ENCODE data around the gene KRT3. TPM values are rescaled to one million over a fixed set of nuclear protein-coding genes. Genes with fewer than 3 reads are reported as not detected.

Gene KRT3
- total and polyA plus RNA-seq, 7 experiments from 2014 or later, result not detected

DNA sequence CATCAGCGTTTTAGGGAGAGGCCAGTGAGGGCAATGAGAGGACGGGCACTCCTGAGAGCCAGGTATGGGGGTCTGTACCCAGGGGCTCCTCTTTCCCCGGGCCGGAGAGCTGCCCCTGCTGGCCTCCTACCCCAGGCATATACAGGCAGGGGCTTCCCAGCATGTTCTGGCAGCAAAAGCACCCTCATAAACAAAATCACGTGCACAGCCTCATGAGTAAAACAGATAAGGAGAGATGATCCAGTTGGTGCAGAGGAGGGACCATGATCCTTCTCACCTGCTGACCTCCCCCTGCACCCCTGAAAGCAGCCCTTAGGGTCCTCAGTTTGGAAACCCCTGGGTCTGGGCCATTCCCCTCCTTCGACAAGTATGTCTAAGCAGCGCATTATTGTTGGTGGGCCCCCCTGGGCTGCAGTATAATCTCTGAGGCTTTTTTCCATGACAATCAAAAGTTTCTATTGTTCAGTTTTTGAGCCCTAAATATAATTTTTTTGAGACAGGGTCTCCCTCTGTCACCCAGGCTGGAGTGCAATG is 23.0 kb upstream of the KRT3 start:
- no peaks in the 10 kb centered on the region for H3K36me3 ChIP-seq (ENCODE audit: control insufficient read depth in 2 of 3, insufficient read depth in 3 of 3, low read length in 3 of 3)
- no peak for ATAC-seq
- ChIA-PET POLR2A (no interaction called here), CTCF (interaction anchor here (0.6 to 1.0 kb wide), 2 partner anchors 233 to 438 kb away, joined by 3 to 5 read pairs; no protein-coding TSS in a partner anchor)
- H3K4me3 ChIP-seq (ENCODE audit: low read length), result no peak overlapping the region
- no peak overlapping the region for H3K4me3 Mint-ChIP-seq
- no peak for DNase-seq
- peaks cover 0 to 5% (median 0%) of the 10 kb centered on the region in 5 donors for H3K27me3 Mint-ChIP-seq
- peaks cover 0 to 2% (median 0%) of the 10 kb centered on the region in 11 donors for H3K9me3 Mint-ChIP-seq
- no peaks in the 10 kb centered on the region for H3K27me3 ChIP-seq (ENCODE audit: control insufficient read depth in 2 of 2, insufficient read depth in 2 of 2, low read length in 2 of 2)
- H3K27ac ChIP-seq (ENCODE audit: low read depth, low read length), result no peak overlapping the region
- peaks cover 6 to 35% (median 15%) of the 10 kb centered on the region in 7 donors for H3K4me1 Mint-ChIP-seq
- H3K27ac Mint-ChIP-seq, result no peak overlapping the region
- H3K36me3 Mint-ChIP-seq, result no peaks in the 10 kb centered on the region
- H3K4me1 ChIP-seq (ENCODE audit: control insufficient read depth in 2 of 2, insufficient read depth in 2 of 2, low read length in 2 of 2), result peaks cover 0 to 14% of the 10 kb centered on the region in 2 donors
- intact Hi-C loops (cut with micrococcal nuclease), result no loop called here
- no peaks in the 10 kb centered on the region for H3K9me3 ChIP-seq (ENCODE audit: control insufficient read depth in 2 of 3, low read length in 3 of 3)

DNA sequence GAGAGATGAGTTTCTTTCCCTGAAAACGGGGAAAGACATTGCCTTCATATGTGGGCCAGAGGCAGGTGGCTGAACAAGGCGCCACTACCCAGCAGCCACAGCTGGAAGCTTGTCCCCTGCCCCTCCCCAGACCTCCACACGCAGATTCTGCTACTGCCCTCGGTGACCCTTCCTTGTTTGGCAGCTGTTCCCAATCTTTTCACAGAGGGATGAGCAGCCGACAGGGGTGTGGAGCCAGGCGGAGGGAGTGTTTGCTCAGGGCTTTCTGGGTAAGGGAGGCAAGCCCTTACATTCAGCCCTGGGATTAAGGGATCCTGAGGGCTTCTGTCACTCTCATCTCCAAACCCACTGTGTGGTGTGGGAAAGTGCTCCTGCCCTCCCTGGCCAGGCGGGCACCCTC is 22.5 kb upstream of the KRT3 start:
- H3K9me3 ChIP-seq (ENCODE audit: control insufficient read depth in 2 of 3, low read length in 3 of 3), result no peaks in the 10 kb centered on the region

DNA sequence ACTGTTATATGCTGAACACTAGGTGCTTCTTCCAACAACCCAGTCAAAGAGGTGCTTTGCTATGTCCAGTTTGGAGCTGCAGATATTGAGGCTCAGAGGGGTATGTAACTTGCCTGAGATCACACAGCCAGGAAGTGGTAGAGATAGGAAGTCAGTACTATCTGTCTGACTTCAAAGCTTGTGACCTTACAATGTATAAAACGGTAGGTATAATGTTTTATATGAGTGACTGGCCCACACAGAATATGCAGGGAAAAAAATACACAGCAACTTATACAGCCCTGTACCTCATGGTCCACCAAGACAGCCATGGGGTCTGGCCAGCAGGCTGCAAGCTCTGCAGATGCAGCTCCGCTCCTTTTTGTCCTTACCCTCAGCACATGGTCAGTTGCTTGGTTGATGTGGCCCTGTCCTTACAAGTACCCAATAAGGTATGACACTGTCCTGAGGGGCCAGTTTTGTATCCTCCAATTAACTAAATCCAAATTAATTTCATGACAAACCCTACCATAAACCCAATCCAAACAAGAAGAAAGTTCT is 21.9 kb upstream of the KRT3 start:
- peaks cover 0 to 14% of the 10 kb centered on the region in 2 donors for H3K4me1 ChIP-seq (ENCODE audit: control insufficient read depth in 2 of 2, insufficient read depth in 2 of 2, low read length in 2 of 2)
- H3K4me3 ChIP-seq (ENCODE audit: low read length), result no peak overlapping the region
- DNase-seq (peak in 4 of 9 donors; percentile 11 to 26 (median 15)), ATAC-seq (no peak)
- ChIA-PET POLR2A (interaction anchor here (0.6 kb wide), 1 partner anchor 8 kb away, joined by 3 read pairs; no protein-coding TSS in a partner anchor), CTCF (no interaction called here)
- Mint-ChIP-seq H3K27me3 (peaks cover 0 to 5% (median 0%) of the 10 kb centered on the region in 5 donors), H3K36me3 (no peaks in the 10 kb centered on the region), H3K9me3 (peaks cover 0 to 2% (median 0%) of the 10 kb centered on the region in 11 donors), H3K27ac (peak overlapping the region in 4 of 9 donors; percentile 2 to 84 (median 44)), H3K4me1 (peaks cover 6 to 35% (median 15%) of the 10 kb centered on the region in 7 donors), H3K4me3 (peak overlapping the region in 6 of 10 donors; percentile 6 to 61 (median 40))
- intact Hi-C loops (cut with micrococcal nuclease), result no loop called here
- H3K27ac ChIP-seq (ENCODE audit: low read depth, low read length), result no peak overlapping the region
- H3K36me3 ChIP-seq (ENCODE audit: control insufficient read depth in 2 of 3, insufficient read depth in 3 of 3, low read length in 3 of 3), result no peaks in the 10 kb centered on the region
- no peaks in the 10 kb centered on the region for H3K27me3 ChIP-seq (ENCODE audit: control insufficient read depth in 2 of 2, insufficient read depth in 2 of 2, low read length in 2 of 2)
- H3K9me3 ChIP-seq (ENCODE audit: control insufficient read depth in 2 of 3, low read length in 3 of 3), result no peaks in the 10 kb centered on the region

More for the DNA sequence above, 22.5 kb upstream of the KRT3 start:
- ChIA-PET CTCF (no interaction called here), POLR2A (interaction anchor here (0.6 kb wide), 1 partner anchor 8 kb away, joined by 3 read pairs; no protein-coding TSS in a partner anchor)
- Histone ChIP-seq H3K36me3 (ENCODE audit: control insufficient read depth in 2 of 3, insufficient read depth in 3 of 3, low read length in 3 of 3) (no peaks in the 10 kb centered on the region), H3K4me3 (ENCODE audit: low read length) (no peak overlapping the region), H3K27ac (ENCODE audit: low read depth, low read length) (no peak overlapping the region), H3K27me3 (ENCODE audit: control insufficient read depth in 2 of 2, insufficient read depth in 2 of 2, low read length in 2 of 2) (no peaks in the 10 kb centered on the region), H3K4me1 (ENCODE audit: control insufficient read depth in 2 of 2, insufficient read depth in 2 of 2, low read length in 2 of 2) (peaks cover 0 to 14% of the 10 kb centered on the region in 2 donors)
- intact Hi-C loops (cut with micrococcal nuclease), result no loop called here
- peaks cover 0 to 2% (median 0%) of the 10 kb centered on the region in 11 donors for H3K9me3 Mint-ChIP-seq
- H3K4me1 Mint-ChIP-seq, result peaks cover 6 to 35% (median 15%) of the 10 kb centered on the region in 7 donors
- DNase-seq (no peak), ATAC-seq (no peak)
- H3K27ac Mint-ChIP-seq, result peak overlapping the region in 1 of 9 donors; percentile 52
- H3K27me3 Mint-ChIP-seq, result peaks cover 0 to 5% (median 0%) of the 10 kb centered on the region in 5 donors
- no peaks in the 10 kb centered on the region for H3K36me3 Mint-ChIP-seq
- H3K4me3 Mint-ChIP-seq, result peak overlapping the region in 2 of 10 donors; percentile 20 to 58

DNA sequence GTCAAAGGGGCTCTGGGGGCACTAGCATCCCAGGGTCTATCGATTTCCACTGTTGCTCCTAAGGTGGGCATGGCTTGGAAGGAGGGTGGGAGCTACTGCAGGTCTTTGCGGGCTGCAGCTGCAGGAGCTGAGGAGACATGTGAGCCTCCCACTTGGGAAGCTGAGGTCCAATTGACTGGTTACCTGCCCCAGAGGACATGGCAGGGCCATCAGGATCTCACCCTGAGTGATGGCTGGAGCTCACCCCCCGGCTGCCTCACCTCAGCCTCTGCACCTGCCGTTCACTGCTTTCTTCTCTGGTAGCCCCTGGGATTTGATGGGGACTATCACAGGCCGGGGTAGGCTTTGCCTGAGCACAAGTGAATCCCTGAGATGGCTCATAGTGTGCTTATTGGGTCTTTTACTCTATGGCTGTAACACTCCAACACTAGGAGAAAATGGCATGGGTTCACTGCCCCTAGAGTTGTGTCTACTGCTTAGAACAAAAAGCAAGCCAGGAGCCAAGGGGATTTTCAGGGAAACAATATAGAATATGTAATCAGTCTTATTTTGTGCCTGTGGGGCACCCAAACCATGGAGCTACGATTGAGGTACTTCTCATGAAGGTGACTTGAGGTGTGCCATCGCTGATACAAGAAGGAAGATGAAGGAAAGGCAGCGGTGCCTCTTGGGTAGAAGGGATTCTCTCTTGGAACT is 21.2 kb upstream of the KRT3 start:
- ATAC-seq (no peak), DNase-seq (no peak)
- intact Hi-C loops (cut with micrococcal nuclease), result no loop called here
- H3K27me3 Mint-ChIP-seq, result peaks cover 0 to 5% (median 0%) of the 10 kb centered on the region in 5 donors
- H3K4me1 ChIP-seq (ENCODE audit: control insufficient read depth in 2 of 2, insufficient read depth in 2 of 2, low read length in 2 of 2), result peaks cover 0 to 14% of the 10 kb centered on the region in 2 donors
- peaks cover 6 to 31% (median 15%) of the 10 kb centered on the region in 7 donors for H3K4me1 Mint-ChIP-seq
- H3K27ac Mint-ChIP-seq, result peak overlapping the region in 3 of 9 donors; percentile 35 to 84 (median 52)
- H3K9me3 Mint-ChIP-seq, result peaks cover 0 to 2% (median 0%) of the 10 kb centered on the region in 11 donors
- H3K9me3 ChIP-seq (ENCODE audit: control insufficient read depth in 2 of 3, low read length in 3 of 3), result no peaks in the 10 kb centered on the region
- no peaks in the 10 kb centered on the region for H3K36me3 ChIP-seq (ENCODE audit: control insufficient read depth in 2 of 3, insufficient read depth in 3 of 3, low read length in 3 of 3)
- no peaks in the 10 kb centered on the region for H3K36me3 Mint-ChIP-seq
- H3K27ac ChIP-seq (ENCODE audit: low read depth, low read length), result no peak overlapping the region
- peak overlapping the region in 6 of 10 donors; percentile 6 to 61 (median 40) for H3K4me3 Mint-ChIP-seq
- ChIA-PET POLR2A (no interaction called here), CTCF (no interaction called here)
- no peak overlapping the region for H3K4me3 ChIP-seq (ENCODE audit: low read length)
- no peaks in the 10 kb centered on the region for H3K27me3 ChIP-seq (ENCODE audit: control insufficient read depth in 2 of 2, insufficient read depth in 2 of 2, low read length in 2 of 2)

DNA sequence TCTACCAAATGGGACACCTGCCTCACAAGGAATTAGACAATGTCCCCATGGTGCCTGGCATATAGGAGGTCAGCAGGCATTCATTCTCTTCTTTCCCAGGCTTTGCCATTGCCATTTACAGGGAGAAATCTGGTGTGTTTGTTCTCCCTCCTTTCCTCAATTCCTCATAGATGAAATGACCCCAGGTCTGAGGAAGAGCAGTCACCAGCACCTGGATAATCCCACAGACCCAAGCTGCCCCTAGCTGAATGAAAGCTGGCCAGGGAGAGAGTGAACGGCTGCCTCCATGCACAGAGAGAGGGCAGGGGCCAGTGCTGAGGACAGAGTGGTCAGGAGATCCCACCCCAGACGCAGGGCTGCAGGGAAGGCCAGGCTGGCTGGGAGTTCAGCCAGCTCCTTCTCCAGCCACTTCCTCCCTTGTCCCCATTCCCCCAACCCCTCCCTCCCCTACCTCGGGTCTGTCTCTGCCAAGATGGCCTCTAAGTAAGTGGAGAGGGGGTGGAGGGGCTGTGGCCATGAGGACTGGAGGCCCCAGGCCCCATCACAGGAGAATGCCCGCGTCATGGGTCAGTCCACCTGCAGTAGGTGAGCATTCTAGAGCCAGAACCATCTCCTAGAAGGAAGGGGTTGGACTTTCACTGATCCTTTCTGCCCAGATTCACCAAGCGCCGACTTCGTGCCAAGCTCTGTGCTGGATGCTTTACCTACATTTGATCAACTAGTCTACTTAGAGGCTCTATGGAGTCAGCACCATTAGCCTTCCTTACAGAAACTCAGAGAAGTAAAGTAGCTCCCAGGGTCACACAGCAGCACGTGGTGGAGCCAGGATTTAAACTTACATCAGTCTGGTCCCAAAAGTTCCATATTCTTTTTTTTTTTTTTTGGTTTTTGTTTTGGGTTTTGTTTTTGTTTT is 20.0 kb upstream of the KRT3 start:
- H3K9me3 ChIP-seq (ENCODE audit: control insufficient read depth in 2 of 3, low read length in 3 of 3), result no peaks in the 10 kb centered on the region
- H3K27me3 ChIP-seq (ENCODE audit: control insufficient read depth in 2 of 2, insufficient read depth in 2 of 2, low read length in 2 of 2), result no peaks in the 10 kb centered on the region
- CTCF ChIA-PET, result interaction anchor here (0.7 kb wide), 1 partner anchor 231 kb away, joined by 3 read pairs; no protein-coding TSS in a partner anchor
- Mint-ChIP-seq H3K4me1 (peaks cover 5 to 19% (median 15%) of the 10 kb centered on the region in 7 donors), H3K4me3 (no peak overlapping the region), H3K36me3 (no peaks in the 10 kb centered on the region), H3K27me3 (peaks cover 0 to 5% (median 0%) of the 10 kb centered on the region in 5 donors), H3K9me3 (peaks cover 0 to 2% (median 0%) of the 10 kb centered on the region in 11 donors), H3K27ac (no peak overlapping the region)
- H3K27ac ChIP-seq (ENCODE audit: low read depth, low read length), result no peak overlapping the region
- POLR2A ChIA-PET, result no interaction called here
- no peaks in the 10 kb centered on the region for H3K36me3 ChIP-seq (ENCODE audit: control insufficient read depth in 2 of 3, insufficient read depth in 3 of 3, low read length in 3 of 3)
- intact Hi-C loops (cut with micrococcal nuclease), result no loop called here
- ATAC-seq, result no peak
- H3K4me3 ChIP-seq (ENCODE audit: low read length), result no peak overlapping the region
- peaks cover 0 to 14% of the 10 kb centered on the region in 2 donors for H3K4me1 ChIP-seq (ENCODE audit: control insufficient read depth in 2 of 2, insufficient read depth in 2 of 2, low read length in 2 of 2)
- DNase-seq, result no peak

DNA sequence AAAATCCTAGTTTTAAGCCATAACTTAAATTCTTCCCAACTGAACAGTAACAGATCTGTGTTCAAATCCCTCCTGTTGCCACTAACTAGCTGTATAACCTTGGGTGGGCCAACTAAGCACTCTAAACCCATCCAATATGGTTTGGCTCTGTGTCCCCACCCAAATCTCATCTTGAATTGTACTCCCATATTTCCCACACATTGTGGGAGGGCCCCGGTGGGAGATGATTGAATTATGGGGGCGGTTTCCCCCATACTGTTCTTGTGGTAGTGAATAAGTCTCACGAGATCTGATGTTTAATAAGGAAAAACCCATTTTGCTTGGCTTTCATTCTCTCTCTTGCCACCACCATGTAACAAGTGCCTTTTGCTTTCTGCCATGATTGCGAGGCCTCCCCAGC is 19.2 kb upstream of the KRT3 start:
- ATAC-seq, result no peak
- H3K4me1 Mint-ChIP-seq, result peaks cover 5 to 19% (median 15%) of the 10 kb centered on the region in 7 donors
- POLR2A ChIA-PET, result no interaction called here
- no peaks in the 10 kb centered on the region for H3K27me3 ChIP-seq (ENCODE audit: control insufficient read depth in 2 of 2, insufficient read depth in 2 of 2, low read length in 2 of 2)
- H3K4me3 ChIP-seq (ENCODE audit: low read length), result no peak overlapping the region
- H3K36me3 ChIP-seq (ENCODE audit: control insufficient read depth in 2 of 3, insufficient read depth in 3 of 3, low read length in 3 of 3), result no peaks in the 10 kb centered on the region
- no peak overlapping the region for H3K27ac Mint-ChIP-seq
- no peaks in the 10 kb centered on the region for H3K36me3 Mint-ChIP-seq
- H3K4me3 Mint-ChIP-seq, result no peak overlapping the region
- no peak for DNase-seq
- H3K27me3 Mint-ChIP-seq, result peaks cover 0 to 3% (median 0%) of the 10 kb centered on the region in 5 donors
- peaks cover 0 to 2% (median 0%) of the 10 kb centered on the region in 11 donors for H3K9me3 Mint-ChIP-seq
- intact Hi-C loops (cut with micrococcal nuclease), result no loop called here
- H3K4me1 ChIP-seq (ENCODE audit: control insufficient read depth in 2 of 2, insufficient read depth in 2 of 2, low read length in 2 of 2), result peaks cover 0 to 14% of the 10 kb centered on the region in 2 donors
- CTCF ChIA-PET, result no interaction called here
- no peaks in the 10 kb centered on the region for H3K9me3 ChIP-seq (ENCODE audit: control insufficient read depth in 2 of 3, low read length in 3 of 3)
- H3K27ac ChIP-seq (ENCODE audit: low read depth, low read length), result no peak overlapping the region

Data from naive thymus-derived CD4-positive, alpha-beta T cell (primary cell).